Progenitor cell of endocrine pancreas (in vitro differentiated cells): ENCODE measurements around the gene B4GALT5. TPM values are rescaled to one million over a fixed set of nuclear protein-coding genes. Genes with fewer than 3 reads are reported as not detected.

ENCODE experiments used
- DNase-seq: peaks from one replicate; pipeline ENCODE4 v3.0.0; 2021; ENCODE audit warnings: low spot score; ENCODE audit not compliant: unreplicated experiment
- H3K27ac Mint-ChIP-seq: 2 replicates; pipeline ENCODE4 v1.8.0; 2021; ENCODE audit warnings: mild to moderate bottlenecking, moderate library complexity, mixed read lengths
- H3K27me3 Mint-ChIP-seq: 2 replicates; pipeline ENCODE4 v1.8.0; 2021; ENCODE audit warnings: mixed read lengths
- H3K36me3 Mint-ChIP-seq: 2 replicates; pipeline ENCODE4 v1.8.0; 2022; ENCODE audit warnings: mixed read lengths; ENCODE audit not compliant: insufficient read depth
- H3K4me1 Mint-ChIP-seq: 2 replicates; pipeline ENCODE4 v1.8.0; 2021; ENCODE audit warnings: low read depth, mixed read lengths
- H3K4me3 Mint-ChIP-seq: 2 replicates; pipeline ENCODE4 v1.8.0; 2021; ENCODE audit warnings: low read depth, mild to moderate bottlenecking, moderate library complexity, mixed read lengths
- H3K9me3 Mint-ChIP-seq: 2 replicates; pipeline ENCODE4 v1.8.0; 2021; ENCODE audit warnings: low read depth, mixed read lengths
- CTCF ChIP-seq: fragments of 200-600 bp; sonication (generic); IDR thresholded peaks from one replicate; pipeline ENCODE4 v1.5.0; 2021; ENCODE audit warnings: antibody characterized with exemption, mild to moderate bottlenecking; ENCODE audit not compliant: unreplicated experiment
- total RNA-seq: library from RNA; stranded (reverse); gene quantifications from 2 replicates; pipeline ENCODE4 v1.2.1, GENCODE V29; 2021

B4GALT5 gene
- total RNA-seq, 1 donor from 2014 or later: 58.6 TPM

DNA sequence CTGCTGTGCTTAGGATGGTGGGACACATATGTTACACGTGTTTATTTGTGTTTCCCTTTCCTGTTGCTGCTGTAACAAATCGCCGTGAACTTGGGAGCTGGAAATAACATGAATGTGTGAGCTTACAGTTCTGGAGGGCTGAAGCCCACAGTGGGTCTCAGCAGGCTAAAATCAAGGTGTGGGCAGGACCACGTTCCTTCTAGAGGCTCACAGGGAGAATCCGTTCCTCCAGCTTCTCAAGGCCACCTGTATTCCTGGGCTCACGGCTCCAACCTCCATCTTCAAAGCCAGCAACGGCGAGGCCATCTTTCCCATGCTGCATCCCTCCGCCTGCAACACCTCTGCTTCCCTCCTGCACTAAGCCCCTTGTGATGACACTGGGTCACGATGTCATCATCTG, 118.3 kb downstream of the B4GALT5 start:
- Mint-ChIP-seq H3K4me1 (peaks cover 13% of the 10 kb centered on the region), H3K27me3 (peaks cover 6% of the 10 kb centered on the region), H3K4me3 (no peak overlapping the region), H3K27ac (no peak overlapping the region), H3K36me3 (no peaks in the 10 kb centered on the region), H3K9me3 (no peaks in the 10 kb centered on the region)
- TF ChIP-seq CTCF: no peak
- no peak for DNase-seq

DNA sequence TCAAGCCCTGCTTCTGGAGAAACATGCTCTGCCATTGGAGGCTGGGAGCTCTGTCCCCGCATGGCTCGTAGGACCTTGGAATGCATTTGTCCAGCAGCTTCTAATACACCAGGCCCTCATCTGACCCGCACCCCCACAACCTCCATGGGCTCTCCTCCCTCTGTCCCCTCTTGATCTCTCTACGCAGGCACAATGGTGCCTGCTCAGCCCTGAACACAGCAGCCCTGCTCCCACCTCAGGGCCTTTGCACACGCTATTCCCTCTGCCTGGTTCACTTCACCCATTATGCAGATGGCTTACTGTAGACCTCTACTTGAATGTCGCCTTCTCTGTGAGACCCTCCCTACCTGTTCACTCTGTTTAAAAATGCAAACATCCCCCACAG, 118.8 kb downstream of the B4GALT5 start:
- Mint-ChIP-seq H3K4me1 (peaks cover 13% of the 10 kb centered on the region), H3K4me3 (no peak overlapping the region), H3K27ac (no peak overlapping the region), H3K9me3 (no peaks in the 10 kb centered on the region), H3K27me3 (peaks cover 10% of the 10 kb centered on the region), H3K36me3 (no peaks in the 10 kb centered on the region)
- no peak for DNase-seq
- TF ChIP-seq CTCF: no peak

- Mint-ChIP-seq H3K27me3 (peaks cover 12% of the 10 kb centered on the region), H3K27ac (no peak overlapping the region), H3K36me3 (no peaks in the 10 kb centered on the region), H3K9me3 (no peaks in the 10 kb centered on the region), H3K4me3 (no peak overlapping the region), H3K4me1 (peaks cover 13% of the 10 kb centered on the region)
- DNase-seq: no peak
- no peak for TF ChIP-seq CTCF
Observed at GRCh38 chr20:49594143-49594930, 119.3 kb downstream of the B4GALT5 start.

- Mint-ChIP-seq H3K27ac (no peak overlapping the region), H3K4me1 (peaks cover 13% of the 10 kb centered on the region), H3K9me3 (no peaks in the 10 kb centered on the region), H3K36me3 (no peaks in the 10 kb centered on the region), H3K4me3 (no peak overlapping the region), H3K27me3 (peaks cover 15% of the 10 kb centered on the region)
- DNase-seq: no peak
- TF ChIP-seq CTCF: no peak
Observed at GRCh38 chr20:49593466-49594142, 120.1 kb downstream of the B4GALT5 start.

- H3K4me3 Mint-ChIP-seq: no peak overlapping the region
- H3K27ac Mint-ChIP-seq: no peak overlapping the region
- no peaks in the 10 kb centered on the region for H3K36me3 Mint-ChIP-seq
- H3K27me3 Mint-ChIP-seq: peaks cover 15% of the 10 kb centered on the region
- no peaks in the 10 kb centered on the region for H3K9me3 Mint-ChIP-seq
- DNase-seq: no peak
- H3K4me1 Mint-ChIP-seq: peaks cover 13% of the 10 kb centered on the region
- no peak for TF ChIP-seq CTCF
Observed at GRCh38 chr20:49592120-49592519, 121.6 kb downstream of the B4GALT5 start.
